GM18868 (cell line): Measurements from ENCODE around the gene GPR68.
"Not testable (repeated sequence)": the region's sequence is repeated elsewhere in the genome, so short reads cannot be mapped to it uniquely, and the experiment has no call there.

Experiments
- ATAC-seq: cut with Tn5 transposase; IDR thresholded peaks from one replicate; pipeline ENCODE4 v1.9.1; 2021; ENCODE audit warnings: mild to moderate bottlenecking, moderate library complexity; ENCODE audit not compliant: unreplicated experiment

The GPR68 gene

GRCh38 chr14:91273273-91273884 lies 28.9 kb upstream of the GPR68 start:
- no peak for ATAC-seq

- ATAC-seq, result no peak
These were observed 28.1 kb upstream of the GPR68 start for GRCh38 chr14:91272341-91273272.

DNA sequence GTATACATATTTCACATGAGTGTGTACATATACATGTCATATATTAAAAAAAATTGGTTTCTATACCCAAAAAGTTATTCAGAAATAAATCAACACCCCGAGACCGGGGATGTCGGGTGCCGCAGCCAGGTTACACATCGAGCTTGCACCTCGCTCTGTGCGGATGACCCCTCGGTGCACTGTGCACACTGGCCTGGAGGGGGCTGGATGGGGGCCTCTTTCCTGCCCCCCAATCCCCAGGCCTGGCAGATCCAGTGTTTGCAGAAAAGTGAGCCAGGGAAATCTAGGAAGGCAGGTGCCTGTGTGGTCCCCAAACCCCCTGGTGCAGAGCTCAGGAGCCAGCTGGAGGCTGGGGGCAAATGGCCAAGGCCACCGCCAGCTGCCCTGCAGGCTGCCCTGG lies 27.1 kb upstream of the GPR68 start:
- no peak for ATAC-seq

DNA sequence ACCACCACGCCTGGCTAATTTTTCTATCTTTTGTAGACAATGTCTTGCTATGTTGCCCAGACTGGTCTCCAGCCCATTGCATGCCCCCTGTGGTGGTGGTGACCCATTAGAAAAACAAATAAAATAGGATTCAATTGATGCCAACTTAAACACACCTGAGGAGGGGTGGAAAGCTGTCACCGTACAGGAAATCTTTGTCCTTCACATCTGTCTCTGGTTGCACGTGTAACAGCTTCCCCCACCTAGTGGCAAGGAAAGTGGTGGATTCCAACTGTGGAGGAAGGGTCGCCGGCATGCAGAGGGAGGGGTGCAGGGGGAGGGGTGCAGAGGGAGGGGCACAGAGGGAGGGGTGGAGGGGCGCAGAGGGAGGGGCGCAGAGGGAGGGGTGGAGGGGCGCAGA lies 26.1 kb upstream of the GPR68 start:
- no peak for ATAC-seq

DNA sequence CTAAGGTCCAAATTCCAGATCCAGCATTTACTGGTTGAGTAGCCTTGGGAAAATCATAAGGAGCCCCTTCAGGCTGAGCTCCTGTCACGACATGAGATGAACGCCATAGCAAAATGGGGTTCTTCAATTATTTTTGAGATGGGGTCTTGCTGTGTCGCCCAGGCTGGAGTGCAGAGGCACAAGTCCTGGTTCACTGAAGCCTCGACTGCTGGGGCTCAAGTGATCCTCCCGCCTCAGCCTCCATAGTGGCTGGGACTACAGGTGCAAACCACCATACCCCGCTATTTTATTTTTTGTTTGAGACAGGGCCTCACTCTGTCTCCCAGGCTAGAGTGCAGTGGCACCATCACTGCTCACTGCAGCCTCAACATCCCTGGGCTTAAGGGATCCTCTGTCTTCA lies 25.7 kb upstream of the GPR68 start:
- ATAC-seq, result no peak

DNA sequence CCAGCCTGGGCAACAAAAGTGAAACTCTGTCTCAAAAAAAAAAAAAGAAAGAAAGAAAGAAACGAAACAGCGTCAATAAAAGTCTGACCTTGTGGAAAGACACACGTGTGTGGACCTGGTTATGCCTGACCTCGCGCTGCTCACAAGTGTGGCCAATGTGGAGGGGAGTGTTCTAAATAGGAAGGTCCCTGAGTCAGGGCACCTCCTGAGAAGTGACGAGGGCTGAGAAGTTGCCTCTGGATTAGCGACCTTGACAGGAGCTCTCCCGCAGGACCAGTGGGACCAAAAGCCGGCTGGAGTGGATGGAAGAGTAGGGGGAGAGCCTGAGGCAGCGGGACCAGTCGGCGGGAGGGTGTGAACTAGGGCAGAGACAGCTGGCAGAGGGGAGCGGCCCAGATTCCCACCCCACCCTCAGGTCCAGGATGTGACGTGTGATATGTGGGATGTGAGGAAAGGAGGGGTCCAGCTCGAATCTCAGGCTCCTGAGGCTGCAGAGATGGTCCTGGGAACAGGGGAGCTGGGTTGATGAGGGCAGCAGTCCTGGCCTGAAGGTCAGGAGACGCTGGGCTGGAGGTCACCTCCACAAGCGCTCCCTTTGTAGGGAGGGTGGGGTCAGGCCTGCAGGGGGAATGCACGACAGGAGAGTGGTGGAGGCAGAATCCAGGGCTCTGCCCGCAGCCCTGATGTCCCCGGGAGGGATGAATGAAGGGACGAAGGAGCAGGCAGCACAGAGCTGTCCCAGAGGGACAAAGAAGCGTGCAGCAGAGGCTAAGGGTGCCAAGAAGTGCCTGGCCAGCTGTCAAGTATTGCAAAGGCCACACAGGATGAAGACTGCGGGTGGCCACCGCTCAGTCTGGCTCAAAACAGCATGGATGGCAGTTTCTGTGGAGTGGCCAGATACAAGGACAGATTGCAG lies 24.8 kb upstream of the GPR68 start:
- no peak for ATAC-seq

DNA sequence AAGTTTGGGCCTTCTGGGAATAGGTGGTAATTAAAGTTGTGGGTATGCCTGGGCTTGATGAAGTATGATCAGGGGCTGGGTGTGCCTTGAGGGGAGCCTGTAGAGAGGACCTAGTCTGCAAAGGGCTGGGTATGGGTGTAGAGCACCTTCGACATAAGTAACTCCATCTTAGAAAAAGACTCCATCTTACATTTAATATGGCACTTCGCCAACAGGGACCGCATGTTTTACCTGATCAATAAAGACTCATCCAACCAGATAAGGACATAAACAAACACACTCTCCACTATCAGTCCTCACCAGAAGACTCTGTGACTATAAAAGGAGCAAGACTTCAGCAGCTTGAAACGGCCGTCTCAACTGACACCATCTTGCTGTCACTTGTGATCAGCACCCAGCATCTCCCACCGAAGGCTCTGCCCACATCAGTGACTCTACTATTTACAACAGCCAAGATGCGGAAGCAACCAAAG lies 23.5 kb upstream of the GPR68 start:
- no peak for ATAC-seq

DNA sequence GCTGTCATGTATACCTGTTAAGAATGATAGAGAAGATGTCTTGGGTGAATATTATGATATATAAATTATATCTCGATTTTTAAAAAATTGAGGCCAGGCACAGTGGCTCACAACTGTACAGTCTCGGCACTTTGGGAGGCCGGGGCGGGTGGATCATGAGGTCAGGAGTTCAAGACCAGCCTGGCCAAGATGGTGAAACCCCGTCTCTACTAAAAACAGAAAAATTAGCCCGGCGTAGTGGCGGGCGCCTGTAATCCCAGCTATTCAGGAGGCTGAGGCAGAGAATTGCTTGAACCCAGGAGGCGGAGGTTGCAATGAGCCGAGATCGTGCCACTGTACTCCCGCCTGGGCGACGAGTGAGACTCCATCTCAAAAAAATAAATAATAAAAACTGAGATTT lies 21.8 kb upstream of the GPR68 start:
- not testable (repeated sequence) for ATAC-seq

GRCh38 chr14:91265404-91265803 lies 20.9 kb upstream of the GPR68 start:
- no peak for ATAC-seq

- ATAC-seq, result no peak
These were observed 19.9 kb upstream of the GPR68 start for GRCh38 chr14:91264151-91265150.

DNA sequence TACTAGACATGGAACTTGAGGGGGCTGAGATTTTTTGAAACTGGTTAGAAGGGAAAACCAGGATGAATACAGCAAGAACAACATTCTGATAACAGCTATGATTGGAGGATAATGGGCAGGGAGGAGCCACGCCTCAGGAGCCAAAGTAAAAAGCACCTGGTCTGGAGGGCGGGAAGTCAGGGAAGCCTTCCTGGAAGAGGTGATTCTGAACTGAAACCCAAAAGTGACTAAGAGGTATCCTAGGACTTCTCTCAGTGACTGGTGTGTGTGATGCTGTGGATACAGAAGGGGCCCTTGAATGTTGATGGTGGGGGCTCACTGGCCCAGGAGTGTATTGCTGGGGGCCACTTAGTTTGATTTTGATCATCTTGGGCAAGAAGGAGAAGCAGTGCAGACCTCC lies 18.8 kb upstream of the GPR68 start:
- ATAC-seq, result no peak

DNA sequence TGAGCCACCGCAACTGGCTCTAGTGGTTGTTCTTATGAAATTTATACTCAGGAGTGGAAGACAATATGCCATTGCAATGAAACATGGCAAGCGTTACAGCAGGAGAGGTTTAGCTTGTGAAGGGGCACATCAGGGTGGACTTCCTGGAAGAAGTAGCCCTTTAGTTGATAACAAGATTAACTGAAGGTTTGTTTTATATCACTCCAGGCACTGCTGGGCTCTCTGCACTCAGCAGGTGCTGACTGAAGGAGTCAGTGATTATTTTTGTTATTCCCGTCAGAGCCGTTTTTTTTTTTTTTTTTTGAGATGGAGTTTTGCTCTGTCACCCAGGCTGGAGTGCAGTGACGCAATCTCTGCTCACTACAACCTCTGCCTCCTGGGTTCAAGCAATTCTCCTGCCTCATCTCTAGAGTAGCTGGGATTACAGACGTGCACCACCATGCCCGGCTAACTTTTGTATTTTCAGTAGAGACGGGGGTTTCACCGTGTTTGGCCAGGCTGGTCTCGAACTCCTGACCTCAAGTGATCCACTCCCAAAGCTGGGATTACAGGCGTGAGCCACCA lies 17.6 kb upstream of the GPR68 start:
- ATAC-seq, result no peak

DNA sequence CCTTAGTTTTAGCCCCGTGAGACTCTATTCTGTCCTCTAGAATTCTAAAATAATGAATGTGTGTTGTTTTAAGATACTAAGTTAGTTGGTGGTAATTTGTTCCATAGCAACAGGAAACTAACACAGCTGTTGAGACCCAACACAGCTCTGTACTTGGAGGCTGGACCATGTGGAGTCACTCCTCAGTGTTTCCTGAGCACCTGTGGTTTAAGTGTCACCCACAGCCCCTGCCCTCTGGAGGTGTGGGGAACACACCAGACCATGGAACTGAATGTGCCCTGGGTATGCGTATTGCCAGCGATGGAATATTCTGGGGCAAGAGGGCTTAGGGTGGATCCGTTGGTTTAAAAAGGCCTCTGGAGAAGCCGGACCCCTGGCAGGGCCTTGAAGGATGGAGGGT lies 16.6 kb upstream of the GPR68 start:
- no peak for ATAC-seq

- ATAC-seq, result no peak
These were observed 14.4 kb upstream of the GPR68 start for GRCh38 chr14:91258876-91259275.

DNA sequence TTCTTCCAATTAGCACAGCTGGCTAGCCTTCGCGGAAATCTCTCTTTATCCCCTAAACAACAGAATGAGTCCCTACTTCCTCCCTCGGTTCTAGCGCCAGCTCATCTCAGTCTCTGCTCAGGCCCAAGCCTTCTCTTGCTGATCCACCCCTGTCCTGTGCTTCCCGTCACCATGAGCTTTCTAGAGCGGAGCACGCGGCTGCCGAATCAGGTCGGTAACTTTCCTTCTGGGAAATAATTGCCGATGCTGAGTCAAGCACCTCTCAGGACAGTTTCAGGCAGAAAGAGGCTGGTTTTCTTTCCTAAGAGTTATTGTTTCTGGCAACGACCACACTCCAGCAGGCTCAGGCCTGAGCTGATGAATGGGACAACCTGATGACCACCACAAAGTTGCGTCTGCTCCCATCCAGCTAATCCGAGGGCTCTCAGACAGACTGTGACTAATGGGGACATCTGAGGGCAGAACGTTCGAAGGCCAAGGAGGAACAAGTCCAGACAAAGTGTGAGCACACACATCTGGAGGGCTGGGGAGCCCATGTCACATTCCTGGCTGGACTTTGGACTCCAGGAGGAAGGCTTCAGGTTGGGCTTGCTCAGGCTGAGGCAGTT lies 13.6 kb upstream of the GPR68 start:
- ATAC-seq, result no peak

DNA sequence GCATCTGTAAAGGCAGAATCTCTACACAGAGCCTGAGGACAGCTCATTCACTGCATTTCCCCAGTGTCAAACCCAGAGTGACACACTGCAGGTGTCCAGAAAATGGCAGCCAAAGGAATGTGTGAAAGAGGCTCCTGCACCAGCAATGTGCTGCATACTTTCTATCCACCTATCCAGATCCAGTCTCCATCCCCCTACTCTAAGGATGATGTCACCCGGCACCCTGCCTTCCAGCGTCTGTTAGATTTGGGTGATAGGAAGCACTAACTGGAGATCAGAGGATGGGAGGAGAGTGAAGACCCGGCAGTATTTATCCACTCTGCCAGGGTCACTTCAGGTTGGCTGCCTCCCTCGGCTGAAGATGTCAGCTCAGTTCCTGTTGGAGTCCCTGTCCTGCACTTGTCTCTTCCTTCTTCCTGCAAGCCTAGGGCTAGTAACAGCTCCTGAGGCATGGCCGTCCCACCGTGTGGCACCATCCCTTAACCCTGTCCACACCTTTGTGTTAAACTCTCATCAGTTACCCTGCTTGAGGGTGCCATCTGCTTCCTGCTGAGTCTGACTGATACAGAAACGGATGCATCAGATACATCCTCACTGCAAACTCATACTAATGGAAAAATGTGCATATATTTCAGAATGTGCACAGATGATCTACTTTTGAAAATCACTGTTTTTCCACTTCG lies 13.0 kb upstream of the GPR68 start:
- no peak for ATAC-seq

DNA sequence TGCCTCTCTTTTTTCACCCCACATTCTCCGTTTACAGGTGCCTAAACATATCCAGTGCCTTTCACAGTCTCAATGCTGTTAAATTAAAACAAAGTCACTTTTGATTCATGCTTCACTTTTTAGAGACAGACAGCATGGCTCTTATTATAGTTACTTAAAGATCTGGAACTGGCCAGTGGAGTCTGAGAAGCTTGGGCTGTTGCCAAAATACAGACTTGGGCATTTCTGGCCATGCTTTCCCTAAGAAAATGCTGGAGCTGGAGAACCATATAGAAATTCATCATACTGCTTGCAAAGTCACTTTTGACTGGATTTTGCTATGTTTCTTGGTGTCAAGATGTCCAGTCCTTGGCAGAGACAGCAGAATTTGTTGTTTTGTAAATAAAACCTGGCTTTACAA lies 12.2 kb upstream of the GPR68 start:
- ATAC-seq, result no peak

GRCh38 chr14:91255026-91255695 lies 10.7 kb upstream of the GPR68 start:
- ATAC-seq, result no peak
